Thyroid gland (tissue), 4 donors: ENCODE data around the gene CTSD.

Experiments used
- CTCF ChIP-seq, 6 experiments: fragments of 200-600 bp in 3 of 6; fragments of 450-650 bp in 3 of 6; sonication (generic) in 3 of 6; IDR thresholded peaks; one replicate each; pipeline ENCODE4 v1.5.1; 2016 to 2019; ENCODE audit warnings: antibody characterized with exemption in 6 of 6, mild to moderate bottlenecking in 2 of 6, inconsistent platforms in 1 of 6, moderate library complexity in 1 of 6
- POLR2A ChIP-seq, 2 donors: fragments of 450-650 bp; IDR thresholded peaks; one replicate each; pipeline ENCODE4 v1.6.1; 2017; ENCODE audit warnings: antibody characterized with exemption in 2 of 2, mild to moderate bottlenecking in 2 of 2, moderate library complexity in 1 of 2

GRCh38 chr11:1791912-1792311, 28.2 kb upstream of the CTSD start:
- TF ChIP-seq CTCF (IDR thresholded peaks at IDR 0.05) (no peak), POLR2A (IDR thresholded peaks at IDR 0.05) (no peak)
